ENCODE data around the gene FCGR2B.
"Not testable (repeated sequence)": the region's sequence is repeated elsewhere in the genome, so short reads cannot be mapped to it uniquely, and the experiment has no call there.

The FCGR2B gene

GRCh38 chr1:161706482-161707347 is 43.8 kb downstream of the FCGR2B start, which contains the start of gene FCRLA:
Gene FCRLA, plus strand, starts transcription at chr1:161707229. Its CDS starts 36 bp downstream, at chr1:161707265.
- DNase-seq = no peak

- no peak for DNase-seq
Observed at GRCh38 chr1:161707503-161707902, 44.6 kb downstream of the FCGR2B start.

GRCh38 chr1:161709373-161709772 is 46.4 kb downstream of the FCGR2B start:
- no peak for DNase-seq

GRCh38 chr1:161710560-161710959 is 47.6 kb downstream of the FCGR2B start:
- no peak for DNase-seq

GRCh38 chr1:161718559-161719324 is 55.8 kb downstream of the FCGR2B start:
- DNase-seq = no peak

GRCh38 chr1:161719325-161719611 is 56.3 kb downstream of the FCGR2B start:
- no peak for DNase-seq

- DNase-seq = no peak
Observed at GRCh38 chr1:161720422-161720821, 57.5 kb downstream of the FCGR2B start.

GRCh38 chr1:161720956-161721737 is 58.2 kb downstream of the FCGR2B start, which contains the start of gene FCRLB:
Gene FCRLB, plus strand, starts transcription at chr1:161721544. Its CDS starts 1,129 bp downstream, at chr1:161722673.
- no peak for DNase-seq

- no peak for DNase-seq
Observed at GRCh38 chr1:161721738-161722343, 58.9 kb downstream of the FCGR2B start.

- no peak for DNase-seq
Observed at GRCh38 chr1:161722406-161722805, 59.5 kb downstream of the FCGR2B start.

GRCh38 chr1:161723459-161724141 is 60.7 kb downstream of the FCGR2B start:
- DNase-seq = no peak

- DNase-seq = not testable (repeated sequence)
Observed at GRCh38 chr1:161725258-161725907, 62.4 kb downstream of the FCGR2B start.

GRCh38 chr1:161725908-161726472 is 63.0 kb downstream of the FCGR2B start:
- peak; percentile 51 for DNase-seq

GRCh38 chr1:161726473-161727255 is 63.7 kb downstream of the FCGR2B start:
- DNase-seq = peak; percentile 94

GRCh38 chr1:161727256-161727924 is 64.4 kb downstream of the FCGR2B start:
- no peak for DNase-seq

All from femur (tissue), 1 donor.